Measurements from ENCODE around the gene TMEM128. TPM values are rescaled to one million over a fixed set of nuclear protein-coding genes. Genes with fewer than 3 reads are reported as not detected.

The TMEM128 gene
- total RNA-seq, 1 experiment from 2014 or later: 21.5 TPM

DNA sequence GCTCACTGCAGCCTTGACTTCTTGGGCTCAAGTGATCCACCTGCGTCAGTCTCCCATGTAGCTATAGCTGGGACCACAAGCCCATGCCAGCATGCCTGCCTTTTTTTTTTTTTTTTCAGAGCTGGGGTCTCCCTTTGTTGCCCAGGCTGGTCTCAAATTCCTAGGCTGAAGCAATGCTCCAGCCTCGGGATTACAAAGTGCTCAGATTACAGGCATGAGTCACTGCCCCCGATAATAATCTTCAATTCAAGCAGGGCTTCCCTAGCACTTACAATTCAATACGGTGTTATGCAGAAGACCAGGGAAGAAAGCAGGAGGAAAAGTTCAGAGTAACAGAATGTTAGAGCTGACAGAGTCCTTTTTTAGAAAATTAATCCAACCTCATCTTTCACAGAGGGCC is 47.4 kb downstream of the TMEM128 start:
- Histone ChIP-seq H4K91ac (ENCODE audit: insufficient read length, low read depth, low read length) (no peak overlapping the region), H4K5ac (ENCODE audit: insufficient read length, low read depth, low read length) (no peak overlapping the region), H3K4me2 (ENCODE audit: insufficient read depth, insufficient read length, low read length) (no peak overlapping the region), H3K18ac (ENCODE audit: insufficient read length, low read depth, low read length) (no peak overlapping the region), H2BK5ac (ENCODE audit: insufficient read length, low read length) (no peak overlapping the region), H4K8ac (replicated peaks; ENCODE audit: insufficient read length, low read depth, low read length) (no peak overlapping the region), H2BK15ac (ENCODE audit: low read depth, low read length) (no peak overlapping the region), H2BK120ac (ENCODE audit: low read depth, low read length, poor library complexity, severe bottlenecking) (no peak overlapping the region), H3K4ac (ENCODE audit: low read depth, low read length) (no peak overlapping the region), H3K23me2 (ENCODE audit: insufficient read length, low read depth, low read length, poor library complexity, severe bottlenecking) (no peaks in the 10 kb centered on the region), H2AK5ac (ENCODE audit: insufficient read length, low read length) (no peak overlapping the region), H3K14ac (ENCODE audit: insufficient read depth, low read length) (no peak overlapping the region), H3K79me1 (ENCODE audit: insufficient read depth, low read depth, low read length, poor library complexity, severe bottlenecking) (no peaks in the 10 kb centered on the region), H4K20me1 (ENCODE audit: control insufficient read depth, insufficient read depth, insufficient read length) (no peaks in the 10 kb centered on the region), H3K9me3 (ENCODE audit: control insufficient read depth, low read depth, low read length) (no peaks in the 10 kb centered on the region), H2BK20ac (ENCODE audit: low read depth, low read length, poor library complexity, severe bottlenecking) (no peak overlapping the region), H3K27ac (ENCODE audit: insufficient read length, low read depth, low read length) (no peak overlapping the region), H3K79me2 (ENCODE audit: insufficient read depth, low read length) (no peaks in the 10 kb centered on the region; the same call in 1 of the 2 replicates), H3K56ac (ENCODE audit: insufficient read length, low read depth, low read length) (no peak overlapping the region), H3T11ph (ENCODE audit: low read length) (no peak overlapping the region), H3K9ac (ENCODE audit: extremely low read depth, insufficient read length, low read length) (no peak overlapping the region), H2AFZ (ENCODE audit: low read length) (no peak overlapping the region), H2BK12ac (ENCODE audit: insufficient read length, low read depth, low read length) (no peak overlapping the region), H3K27me3 (ENCODE audit: insufficient read depth, low read length) (no peaks in the 10 kb centered on the region), H3K4me1 (ENCODE audit: insufficient read depth, low read length) (no peaks in the 10 kb centered on the region), H3K23ac (ENCODE audit: insufficient read length, low read depth, low read length) (no peak overlapping the region)
- TF ChIP-seq, protein P1, sequence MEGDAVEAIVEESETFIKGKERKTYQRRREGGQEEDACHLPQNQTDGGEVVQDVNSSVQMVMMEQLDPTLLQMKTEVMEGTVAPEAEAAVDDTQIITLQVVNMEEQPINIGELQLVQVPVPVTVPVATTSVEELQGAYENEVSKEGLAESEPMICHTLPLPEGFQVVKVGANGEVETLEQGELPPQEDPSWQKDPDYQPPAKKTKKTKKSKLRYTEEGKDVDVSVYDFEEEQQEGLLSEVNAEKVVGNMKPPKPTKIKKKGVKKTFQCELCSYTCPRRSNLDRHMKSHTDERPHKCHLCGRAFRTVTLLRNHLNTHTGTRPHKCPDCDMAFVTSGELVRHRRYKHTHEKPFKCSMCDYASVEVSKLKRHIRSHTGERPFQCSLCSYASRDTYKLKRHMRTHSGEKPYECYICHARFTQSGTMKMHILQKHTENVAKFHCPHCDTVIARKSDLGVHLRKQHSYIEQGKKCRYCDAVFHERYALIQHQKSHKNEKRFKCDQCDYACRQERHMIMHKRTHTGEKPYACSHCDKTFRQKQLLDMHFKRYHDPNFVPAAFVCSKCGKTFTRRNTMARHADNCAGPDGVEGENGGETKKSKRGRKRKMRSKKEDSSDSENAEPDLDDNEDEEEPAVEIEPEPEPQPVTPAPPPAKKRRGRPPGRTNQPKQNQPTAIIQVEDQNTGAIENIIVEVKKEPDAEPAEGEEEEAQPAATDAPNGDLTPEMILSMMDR (conservative IDR thresholded peaks at IDR 0.05): no peak
- Mint-ChIP-seq H3K4me3 (no peak overlapping the region), H3K36me3 (ENCODE audit: insufficient read depth in 1 of 3, low read depth in 3 of 3) (no peaks in the 10 kb centered on the region), H3K9me3 (no peaks in the 10 kb centered on the region), H3K4me1 (peaks cover 7 to 10% of the 10 kb centered on the region in 2 experiments), H3K27ac (no peak overlapping the region), H3K27me3 (ENCODE audit: low read depth) (peaks cover 20% of the 10 kb centered on the region)
- no CpG with 5 or more reads among the region's 4 CpGs for WGBS (ENCODE audit: extremely low coverage, insufficient read length, low lambda C conversion rate)
- DNase-seq: no peak
